Measurements from ENCODE around the gene PTPRN2.
"Not testable (repeated sequence)": the region's sequence is repeated elsewhere in the genome, so short reads cannot be mapped to it uniquely, and the experiment has no call there.

Gene PTPRN2

DNA sequence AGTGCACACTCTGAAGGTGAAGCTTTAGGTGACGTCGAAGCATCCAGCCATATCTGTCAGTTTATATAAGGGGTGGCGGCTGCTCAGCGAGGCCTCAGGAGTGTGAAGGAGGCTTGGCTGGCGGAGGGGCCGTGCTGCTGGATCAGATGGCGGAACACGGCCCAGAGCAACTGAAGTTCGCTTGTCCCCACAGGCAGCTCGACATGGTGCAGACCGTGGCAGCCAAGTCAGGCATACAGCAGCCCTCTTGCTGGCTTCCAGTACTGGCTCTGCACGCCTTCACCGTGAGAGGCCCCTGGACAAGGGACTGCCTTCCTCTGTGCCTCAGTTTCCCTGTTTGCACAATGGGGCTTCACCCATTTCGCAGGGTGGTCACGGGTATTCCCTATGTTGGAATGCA lies 807.3 kb downstream of the PTPRN2 start:
- DNase-seq, result no peak
- in situ Hi-C loops (cut with HindIII; ENCODE audit: low pct_ligation_motif_present, low pct_unique_long_range_greater_than_20kb, low sequenced_read_pairs), result no loop called here

DNA sequence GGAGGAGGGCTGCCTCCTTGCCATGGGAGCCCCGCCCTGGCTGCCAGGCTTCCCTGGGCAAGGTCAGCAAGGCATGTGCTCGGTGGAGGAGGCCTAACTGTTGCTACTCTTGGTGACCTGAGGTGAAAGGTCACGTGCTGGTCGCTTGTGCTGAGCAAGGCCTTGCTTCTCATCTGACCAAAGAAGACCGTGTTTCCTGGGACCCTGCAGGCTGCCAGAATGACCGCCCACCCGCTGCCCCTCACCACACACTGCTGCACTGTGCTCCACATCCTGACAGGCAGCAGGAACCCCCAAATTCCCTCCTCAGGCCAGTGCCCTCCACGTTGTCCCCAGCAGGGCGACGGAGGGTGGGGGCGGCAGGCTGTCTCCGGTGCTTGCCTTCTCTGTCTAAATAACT lies 808.4 kb downstream of the PTPRN2 start:
- in situ Hi-C loops (cut with HindIII; ENCODE audit: low pct_ligation_motif_present, low pct_unique_long_range_greater_than_20kb, low sequenced_read_pairs), result no loop called here
- DNase-seq, result no peak

DNA sequence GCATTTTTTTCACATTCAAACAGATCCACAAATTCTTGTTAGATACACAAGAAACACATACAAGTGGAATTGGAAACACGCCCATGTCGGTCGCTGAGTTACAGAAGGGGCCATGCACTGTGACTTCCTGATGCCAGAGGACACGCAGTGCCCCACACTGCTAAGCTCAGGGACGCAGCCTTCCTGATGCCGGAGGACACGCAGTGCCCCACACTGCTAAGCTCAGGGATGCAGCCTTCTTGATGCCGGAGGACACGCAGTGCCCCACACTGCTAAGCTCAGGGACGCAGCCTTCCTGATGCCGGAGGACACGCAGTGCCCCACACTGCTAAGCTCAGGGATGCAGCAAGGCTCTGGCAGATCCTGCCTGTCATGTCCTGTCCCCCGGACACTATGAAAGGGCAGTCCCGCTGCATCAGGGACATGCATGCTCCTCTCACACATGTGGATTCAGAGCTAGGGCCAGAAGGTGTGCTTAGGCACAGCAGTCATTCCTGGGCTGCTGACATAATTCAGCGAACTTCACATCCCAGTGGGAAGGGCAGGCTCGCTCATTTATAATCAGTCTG lies 810.3 kb downstream of the PTPRN2 start:
- in situ Hi-C loops (cut with HindIII; ENCODE audit: low pct_ligation_motif_present, low pct_unique_long_range_greater_than_20kb, low sequenced_read_pairs); DNase-seq: not testable (repeated sequence)

DNA sequence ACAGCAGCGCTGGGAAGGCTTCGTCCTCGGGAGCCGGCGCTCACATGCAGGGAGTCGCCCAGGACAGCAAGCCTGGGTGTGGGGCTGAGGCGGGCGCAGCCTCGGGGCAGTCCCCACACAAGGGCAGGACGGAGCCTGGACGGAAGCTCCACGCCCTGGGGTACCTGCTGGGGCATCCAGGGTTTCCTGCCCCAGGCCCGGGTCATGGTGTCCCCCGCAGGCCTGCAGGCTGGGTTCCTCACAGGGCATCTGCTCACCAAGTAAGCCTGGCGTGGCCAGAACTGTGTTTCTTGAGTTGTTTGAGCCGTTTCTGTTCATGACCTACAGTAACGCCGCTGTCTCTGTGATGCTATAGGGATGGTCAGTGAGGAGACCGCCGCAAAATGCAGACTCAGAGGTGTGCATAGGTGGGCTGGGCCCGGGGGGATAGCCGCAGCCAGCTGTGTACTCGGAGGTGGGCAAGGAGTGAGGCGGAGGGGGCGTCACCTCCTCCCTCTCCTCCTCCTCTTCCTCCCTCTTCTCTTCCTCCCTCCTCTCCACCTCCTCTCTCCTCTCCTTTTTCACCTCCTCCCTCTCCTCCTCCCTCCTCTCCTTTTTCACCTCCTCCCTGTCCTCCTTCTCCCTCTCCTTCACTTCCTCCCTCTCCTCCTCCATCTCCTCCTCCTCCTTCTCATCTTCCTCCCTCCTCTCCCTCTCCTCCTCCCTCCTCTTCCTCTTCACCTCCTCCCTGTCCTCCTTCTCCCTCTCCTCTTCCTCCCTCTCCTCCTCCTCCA lies 811.9 kb downstream of the PTPRN2 start:
- in situ Hi-C loops (cut with HindIII; ENCODE audit: low pct_ligation_motif_present, low pct_unique_long_range_greater_than_20kb, low sequenced_read_pairs), result no loop called here
- no peak for DNase-seq

DNA sequence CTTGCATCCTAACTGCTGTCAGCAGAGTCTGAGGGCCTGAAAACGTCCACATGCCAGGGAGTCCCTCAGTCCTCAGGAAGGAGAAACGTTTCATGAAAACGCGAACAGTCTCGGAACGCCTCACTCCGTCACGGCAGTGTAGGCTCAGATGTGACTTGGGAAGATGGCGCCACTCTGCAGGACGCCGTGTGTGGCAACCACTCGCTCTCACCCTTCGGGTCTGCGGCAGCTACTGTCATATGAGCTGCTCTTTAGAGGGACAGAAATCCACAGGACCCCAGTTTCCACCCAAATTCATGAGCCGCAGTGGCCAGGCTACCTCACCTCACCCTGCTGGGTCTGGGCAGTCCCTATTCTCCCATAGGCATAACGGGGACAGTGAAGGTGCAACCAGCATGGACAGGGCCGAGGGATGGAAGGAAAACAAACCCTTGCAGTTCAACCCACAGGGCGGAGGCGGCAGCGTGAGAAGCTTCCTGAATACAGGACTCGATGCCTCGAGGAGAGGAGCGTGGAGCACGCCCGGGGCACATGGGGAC lies 812.5 kb downstream of the PTPRN2 start:
- in situ Hi-C loops (cut with HindIII; ENCODE audit: low pct_ligation_motif_present, low pct_unique_long_range_greater_than_20kb, low sequenced_read_pairs), result no loop called here
- DNase-seq, result no peak

DNA sequence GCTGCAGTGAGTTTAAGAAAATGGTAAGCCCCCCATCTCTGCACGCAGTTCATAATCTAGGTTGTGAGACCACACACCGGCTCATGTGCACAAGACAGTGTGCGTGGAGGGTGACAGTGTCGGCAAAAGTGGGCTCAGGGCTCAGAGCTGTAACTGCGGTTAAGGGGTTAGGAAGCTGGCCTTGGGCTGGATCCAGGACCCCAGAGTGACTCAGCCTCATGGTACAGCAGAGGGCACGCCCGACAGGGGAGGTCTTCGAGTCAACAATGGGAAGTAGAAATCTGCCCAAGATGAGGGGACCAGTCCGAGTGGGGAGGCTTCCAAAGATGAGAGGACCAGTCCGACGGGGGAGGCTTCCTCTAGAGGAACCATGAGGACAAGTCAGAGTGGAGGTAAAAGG lies 813.1 kb downstream of the PTPRN2 start:
- no peak for DNase-seq
- in situ Hi-C loops (cut with HindIII; ENCODE audit: low pct_ligation_motif_present, low pct_unique_long_range_greater_than_20kb, low sequenced_read_pairs), result no loop called here

DNA sequence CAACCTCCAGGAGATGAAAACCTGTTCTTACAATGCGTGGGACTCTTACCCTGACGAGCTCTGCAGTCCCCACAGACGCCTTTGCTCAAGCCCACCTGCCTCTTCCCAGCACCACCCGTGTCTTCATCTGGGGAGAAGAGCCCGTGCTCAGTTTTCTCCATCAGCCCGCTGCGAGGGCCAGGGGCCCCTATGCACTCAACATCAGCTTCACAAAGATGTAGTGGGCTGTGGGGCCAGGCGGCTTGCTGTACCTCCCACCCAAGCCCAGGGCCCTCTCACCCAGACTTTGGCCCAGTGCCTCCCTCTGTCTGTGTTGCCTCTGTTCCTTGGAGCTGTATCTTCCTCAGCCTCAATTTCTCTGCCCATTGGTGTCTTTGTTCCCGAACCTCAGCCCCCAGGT lies 814.3 kb downstream of the PTPRN2 start:
- DNase-seq, result no peak
- in situ Hi-C loops (cut with HindIII; ENCODE audit: low pct_ligation_motif_present, low pct_unique_long_range_greater_than_20kb, low sequenced_read_pairs), result no loop called here

DNA sequence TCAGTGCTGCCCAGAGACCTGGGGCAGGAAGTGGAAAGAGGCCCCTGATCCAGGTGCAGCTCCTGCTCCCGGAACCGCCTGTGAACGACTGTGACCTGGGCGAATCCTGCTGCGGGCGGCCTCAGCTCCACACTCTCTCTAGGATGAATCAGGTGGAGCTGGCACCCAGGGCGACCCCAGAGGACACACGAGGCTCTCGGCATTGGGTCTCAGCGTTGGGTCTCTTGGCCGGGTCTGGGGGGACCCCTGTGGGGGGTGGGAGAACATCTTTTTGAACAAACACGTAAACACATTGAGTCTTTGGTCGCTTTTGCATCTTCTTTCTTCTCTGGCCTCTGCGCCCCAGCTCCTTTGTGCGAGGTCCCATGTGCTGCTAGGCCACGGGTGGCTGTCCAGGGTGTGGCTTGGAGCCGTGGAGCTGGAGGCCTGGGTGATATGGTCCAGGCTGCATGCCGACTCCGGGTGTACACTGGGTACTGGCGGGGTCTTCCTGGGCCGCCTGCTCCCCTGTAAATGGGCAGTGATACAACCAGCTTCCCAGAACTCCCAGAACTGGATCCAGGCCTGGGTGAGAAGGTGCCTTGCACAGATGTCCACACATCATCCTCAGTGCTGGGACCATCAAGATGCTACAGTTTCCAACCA lies 815.0 kb downstream of the PTPRN2 start:
- in situ Hi-C loops (cut with HindIII; ENCODE audit: low pct_ligation_motif_present, low pct_unique_long_range_greater_than_20kb, low sequenced_read_pairs), result no loop called here
- DNase-seq, result no peak

DNA sequence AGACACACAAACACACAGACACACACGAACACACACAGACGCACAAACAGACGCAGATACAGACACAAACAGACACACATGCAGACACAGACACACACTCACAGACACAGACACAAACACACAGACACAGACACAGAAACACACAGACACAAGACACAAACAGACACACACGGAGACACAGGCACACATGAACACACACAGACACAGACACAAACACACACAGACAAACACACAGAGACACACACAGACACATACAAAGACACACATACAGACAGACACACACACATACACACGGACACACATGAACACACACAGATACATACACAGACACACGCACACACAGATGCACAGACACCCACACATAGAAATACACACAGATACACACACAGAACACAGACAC lies 815.9 kb downstream of the PTPRN2 start:
- no peak for DNase-seq
- in situ Hi-C loops (cut with HindIII; ENCODE audit: low pct_ligation_motif_present, low pct_unique_long_range_greater_than_20kb, low sequenced_read_pairs), result no loop called here

DNA sequence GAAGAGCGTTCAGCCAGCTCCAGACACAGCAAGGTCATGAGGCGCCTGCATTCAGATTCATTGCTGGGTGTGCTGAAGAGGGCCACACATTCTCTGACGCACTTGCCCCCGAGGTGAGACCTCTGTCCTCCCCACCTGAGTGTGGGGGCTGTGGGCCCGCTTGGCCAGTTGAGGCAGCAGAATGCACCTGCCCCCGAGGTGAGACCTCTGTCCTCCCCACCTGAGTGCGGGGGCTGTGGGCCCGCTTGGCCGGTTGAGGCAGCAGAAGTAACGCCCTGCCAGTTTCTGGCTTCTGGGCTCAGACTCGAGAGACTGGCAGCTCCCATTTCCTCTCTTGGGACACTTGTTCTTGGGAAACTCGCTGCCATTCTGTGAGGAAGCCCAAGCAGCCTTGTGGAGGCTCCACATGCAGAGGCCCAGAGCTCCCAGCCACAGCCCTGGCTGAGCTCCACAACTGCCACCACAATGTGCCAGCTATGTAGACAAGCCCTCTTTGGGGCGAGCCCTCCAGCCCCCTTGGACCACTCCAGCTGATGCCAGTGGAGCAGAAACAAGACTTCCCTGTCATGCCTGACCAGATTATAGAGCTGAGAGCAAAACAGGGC lies 816.8 kb downstream of the PTPRN2 start:
- in situ Hi-C loops (cut with HindIII; ENCODE audit: low pct_ligation_motif_present, low pct_unique_long_range_greater_than_20kb, low sequenced_read_pairs), result no loop called here
- DNase-seq, result no peak

DNA sequence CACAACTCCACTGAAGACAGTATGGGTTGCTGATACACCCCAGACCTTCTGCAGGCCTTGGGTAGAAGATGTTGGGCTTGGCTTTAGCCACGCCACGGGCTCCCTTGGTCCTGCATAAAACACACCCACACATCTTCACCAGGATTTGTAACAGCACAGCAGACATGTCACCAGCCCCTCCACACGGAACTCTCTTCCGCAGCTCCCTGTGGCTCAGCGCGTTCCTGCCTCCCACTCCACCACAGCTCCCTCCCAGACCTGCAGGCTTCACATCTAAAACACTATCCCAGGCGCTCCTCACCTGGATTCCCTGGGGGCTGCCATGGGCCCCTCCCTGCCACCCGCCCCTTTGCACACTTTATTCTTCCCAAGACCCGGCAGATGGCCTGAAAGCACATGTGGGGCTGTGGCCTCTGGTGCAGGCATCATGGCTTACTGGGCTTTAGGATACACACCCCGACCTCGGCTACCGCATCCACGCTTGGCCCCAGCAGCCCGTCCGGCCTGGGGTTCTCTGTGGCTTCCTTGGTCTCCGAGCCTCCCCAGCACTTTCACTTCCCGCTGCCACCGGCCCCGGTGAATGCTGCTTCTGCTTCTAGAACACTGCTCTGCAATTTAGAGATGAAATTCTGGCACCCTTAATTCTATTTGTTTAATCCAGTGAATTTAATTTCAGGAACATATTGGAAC lies 818.0 kb downstream of the PTPRN2 start:
- DNase-seq, result no peak
- in situ Hi-C loops (cut with HindIII; ENCODE audit: low pct_ligation_motif_present, low pct_unique_long_range_greater_than_20kb, low sequenced_read_pairs), result no loop called here

DNA sequence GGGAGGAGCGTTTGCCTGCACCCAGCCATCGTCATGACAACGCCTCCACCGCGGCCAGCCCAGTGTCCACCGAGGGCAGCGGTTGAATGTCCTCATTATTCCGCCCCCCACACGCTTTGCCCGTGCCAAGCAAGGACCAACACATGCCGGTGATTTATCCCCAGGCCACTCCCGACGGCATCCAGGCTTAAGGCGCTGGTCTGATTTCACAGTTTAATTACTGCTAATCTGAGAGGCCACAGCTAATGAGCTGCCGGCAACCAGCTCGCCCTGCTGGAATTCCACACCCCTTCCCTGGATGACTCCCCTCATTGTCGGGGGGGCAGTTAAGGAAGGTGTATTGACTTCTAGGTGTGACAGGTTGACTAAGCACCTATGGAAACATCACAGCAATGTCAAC lies 818.5 kb downstream of the PTPRN2 start:
- no peak for DNase-seq
- in situ Hi-C loops (cut with HindIII; ENCODE audit: low pct_ligation_motif_present, low pct_unique_long_range_greater_than_20kb, low sequenced_read_pairs), result no loop called here

DNA sequence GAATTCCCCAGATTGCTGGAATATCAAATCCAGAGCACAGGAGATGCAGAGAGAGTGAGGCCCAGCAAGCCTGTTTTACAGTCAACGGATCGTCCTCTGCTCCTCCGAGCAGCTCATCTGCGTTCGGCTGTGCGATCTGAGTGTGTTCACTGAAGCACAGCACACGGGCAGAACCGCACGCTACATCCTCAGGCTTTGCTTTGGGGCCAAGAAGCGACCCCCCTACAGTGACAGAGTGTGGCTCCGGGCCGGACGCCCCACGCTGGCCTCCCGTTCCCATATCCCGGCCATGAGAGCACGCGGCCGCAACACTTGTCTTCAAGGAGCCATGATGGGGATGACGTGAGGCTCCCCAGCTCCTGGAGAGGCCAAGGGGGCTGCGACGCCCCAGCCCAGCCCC lies 819.4 kb downstream of the PTPRN2 start:
- in situ Hi-C loops (cut with HindIII; ENCODE audit: low pct_ligation_motif_present, low pct_unique_long_range_greater_than_20kb, low sequenced_read_pairs), result no loop called here
- DNase-seq, result no peak

DNA sequence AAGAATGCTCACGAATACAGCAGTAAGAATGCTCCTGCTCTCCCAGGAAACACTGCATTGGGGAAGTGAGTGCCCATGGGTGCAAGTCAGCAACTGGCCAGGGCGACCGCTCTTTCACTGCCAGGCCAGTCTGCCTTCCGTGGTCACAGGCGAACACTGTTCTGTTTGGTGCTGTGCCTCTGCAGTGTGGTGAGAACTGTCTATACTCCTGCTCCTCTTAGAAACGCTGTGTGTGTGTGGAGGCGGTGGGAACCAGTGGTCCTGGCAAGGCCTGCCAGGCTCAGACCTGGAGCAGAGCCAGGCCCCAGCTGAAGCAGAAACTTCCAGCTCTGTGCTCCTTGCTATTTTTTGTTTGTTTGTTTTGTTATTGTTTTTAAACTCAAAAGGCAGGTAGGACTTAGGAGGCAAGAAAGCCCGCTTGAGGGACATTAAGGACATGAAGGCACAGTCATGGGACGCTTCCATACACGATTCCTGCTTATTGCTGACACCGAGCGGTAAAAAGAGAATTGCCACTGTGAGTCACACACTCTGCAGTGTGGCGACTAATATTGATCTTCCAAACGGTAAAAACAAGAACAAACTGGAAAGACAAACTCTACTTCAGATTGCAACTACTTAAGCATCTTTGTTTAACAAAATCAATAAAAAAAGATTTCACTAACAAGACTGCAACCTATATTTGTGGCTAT lies 820.0 kb downstream of the PTPRN2 start:
- no peak for DNase-seq
- in situ Hi-C loops (cut with HindIII; ENCODE audit: low pct_ligation_motif_present, low pct_unique_long_range_greater_than_20kb, low sequenced_read_pairs), result no loop called here

DNA sequence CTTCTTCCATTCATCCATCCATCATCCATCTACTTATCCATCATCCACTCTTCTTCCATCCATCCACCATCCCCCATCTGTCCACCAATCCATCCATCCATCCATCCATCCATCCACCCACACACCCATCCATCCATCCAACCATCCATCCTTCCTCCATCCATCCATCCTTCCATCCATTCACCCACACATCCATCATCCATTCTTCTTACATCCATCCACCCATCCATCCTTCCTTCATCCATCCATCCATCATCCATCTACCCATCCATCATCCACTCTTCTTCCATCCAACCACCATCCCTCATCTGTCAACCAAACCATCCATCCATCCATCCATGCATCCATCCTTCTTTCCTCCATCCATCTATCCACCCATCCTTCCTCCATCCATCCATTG lies 821.5 kb downstream of the PTPRN2 start:
- DNase-seq, result no peak
- in situ Hi-C loops (cut with HindIII; ENCODE audit: low pct_ligation_motif_present, low pct_unique_long_range_greater_than_20kb, low sequenced_read_pairs), result no loop called here

DNA sequence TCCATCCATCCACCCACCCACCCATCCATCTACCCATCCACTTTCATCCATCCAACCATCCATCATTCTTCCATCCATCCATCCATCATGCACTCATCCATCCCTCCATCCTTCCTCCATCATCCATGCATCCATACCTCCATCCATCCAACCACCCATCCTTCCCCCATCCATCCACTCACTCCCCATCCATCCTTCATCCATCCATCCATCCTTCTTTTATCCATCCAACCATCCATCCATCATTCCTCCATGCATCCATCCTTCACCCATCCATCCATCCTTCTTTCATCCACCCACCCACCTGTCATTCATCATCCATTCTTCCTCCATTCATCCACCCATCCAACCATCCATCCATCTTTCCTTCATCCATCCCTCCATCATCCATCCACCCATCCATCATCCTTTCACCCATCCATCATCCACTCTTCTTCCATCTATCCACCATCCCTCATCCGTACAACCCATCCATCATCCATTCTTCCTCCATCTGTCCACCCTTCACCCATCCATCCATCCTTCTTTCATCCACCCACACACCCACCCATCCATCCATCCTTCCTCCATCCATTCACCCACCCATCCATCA lies 822.6 kb downstream of the PTPRN2 start:
- in situ Hi-C loops (cut with HindIII; ENCODE audit: low pct_ligation_motif_present, low pct_unique_long_range_greater_than_20kb, low sequenced_read_pairs), result no loop called here
- DNase-seq, result no peak

DNA sequence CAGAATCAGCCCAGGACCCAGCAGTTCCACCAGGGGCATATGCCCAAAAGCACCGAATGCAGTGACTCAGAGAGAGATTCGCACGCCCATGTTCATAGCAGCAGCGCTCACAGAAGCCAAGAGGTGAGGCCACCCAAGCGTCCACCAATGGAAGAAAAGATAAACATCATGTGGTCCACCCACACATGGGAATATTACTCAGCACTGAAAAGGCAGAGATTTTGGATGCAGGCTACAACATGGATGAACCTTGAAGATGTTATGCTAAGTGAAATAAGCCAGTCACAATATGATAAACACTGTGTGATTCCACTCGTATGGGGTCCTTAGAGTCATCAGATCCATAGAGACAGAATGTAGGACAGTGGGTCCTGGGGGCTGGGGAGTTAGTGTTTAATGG lies 823.4 kb downstream of the PTPRN2 start:
- DNase-seq, result no peak
- in situ Hi-C loops (cut with HindIII; ENCODE audit: low pct_ligation_motif_present, low pct_unique_long_range_greater_than_20kb, low sequenced_read_pairs), result no loop called here

Measured in ACHN (cell line).